Central memory CD4-positive, alpha-beta T cell (primary cell): ENCODE measurements around the gene MGAT1.
"Not testable (repeated sequence)": the region's sequence is repeated elsewhere in the genome, so short reads cannot be mapped to it uniquely, and the experiment has no call there.

Source experiments
- DNase-seq: peaks from one replicate; pipeline ENCODE4 v3.0.0; 2022
- total RNA-seq, 3 experiments: gene quantifications; one replicate each; lab custom pipeline; 2026; lab: John Stamatoyannopoulos, UW

MGAT1 gene
- total RNA-seq, result 97.7 to 153 (median 104) reads per million in 3 experiments

- peak; percentile 64 for DNase-seq
Observed at GRCh38 chr5:180802325-180803180, at the start of gene MGAT1. MGAT1 (minus strand) TSS chr5:180802806; CDS start chr5:180792971, 9,835 bp downstream.

DNA sequence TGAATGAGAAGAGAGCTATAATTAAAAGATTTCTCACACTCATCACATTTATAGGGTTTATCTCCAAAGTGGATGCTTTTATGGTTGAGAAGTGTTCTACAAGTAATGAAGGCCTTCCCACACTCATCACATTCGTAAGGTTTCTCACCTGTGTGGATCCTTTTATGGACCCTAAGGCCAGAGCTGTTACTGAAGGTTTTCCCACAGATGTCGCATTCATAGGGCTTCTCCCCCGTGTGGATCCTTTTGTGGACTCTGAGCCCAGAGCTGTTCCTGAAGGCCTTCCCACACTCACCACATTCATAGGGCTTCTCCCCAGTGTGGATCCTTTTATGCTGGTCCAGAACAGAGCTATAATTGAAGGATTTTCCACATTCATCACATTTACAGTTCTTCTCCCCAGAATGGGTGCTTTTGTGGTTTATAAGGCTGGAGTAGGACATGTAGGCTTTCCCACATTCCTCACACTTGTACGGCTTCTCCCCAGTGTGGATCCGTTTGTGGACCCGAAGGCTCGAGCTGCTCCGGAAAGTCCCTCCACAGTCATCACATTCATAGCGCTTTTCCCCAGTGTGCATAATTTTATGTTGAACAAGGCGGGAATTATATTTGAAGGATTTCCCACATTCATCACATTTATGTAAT, 48.0 kb upstream of the MGAT1 start:
- DNase-seq, result no peak

GRCh38 chr5:180849827-180850226, 47.2 kb upstream of the MGAT1 start:
- DNase-seq, result no peak

DNA sequence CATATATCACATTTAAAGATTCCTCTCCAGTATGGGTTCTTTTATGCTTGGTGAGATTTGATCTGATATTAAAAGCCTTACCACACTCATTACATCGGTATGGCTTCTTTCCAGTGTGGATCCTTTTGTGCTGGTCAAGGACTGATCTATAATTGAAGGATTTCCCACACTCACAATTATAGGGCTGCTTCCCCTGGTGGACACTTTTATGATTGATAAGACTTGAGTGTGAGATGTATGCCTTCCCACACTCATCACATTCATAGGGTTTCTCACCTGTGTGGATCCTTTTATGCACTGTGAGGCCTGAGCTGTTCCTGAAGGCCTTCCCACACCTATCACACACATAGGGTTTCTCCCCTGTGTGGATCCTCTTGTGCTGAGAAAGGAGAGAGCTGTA, 46.3 kb upstream of the MGAT1 start:
- DNase-seq, result no peak

DNA sequence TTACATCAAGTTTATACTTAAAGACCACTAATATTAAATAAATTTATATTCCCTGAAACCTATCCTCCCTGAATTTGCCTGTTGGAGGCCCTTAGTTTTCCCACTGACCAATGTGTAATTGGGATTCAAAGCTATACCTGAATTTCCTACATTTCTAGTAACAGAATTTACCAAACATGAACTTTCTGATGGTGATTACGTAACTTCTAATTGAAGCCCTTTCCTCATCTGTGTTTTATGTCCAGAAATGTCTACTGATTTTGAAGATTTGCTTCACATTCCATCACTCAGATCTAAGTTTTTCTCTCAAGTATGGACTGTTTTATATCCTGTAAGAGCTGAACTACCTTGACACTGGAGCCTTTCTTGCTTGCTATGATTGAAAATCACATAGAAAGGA, 45.7 kb upstream of the MGAT1 start:
- no peak for DNase-seq

GRCh38 chr5:180847026-180847425, 44.4 kb upstream of the MGAT1 start:
- no peak for DNase-seq

DNA sequence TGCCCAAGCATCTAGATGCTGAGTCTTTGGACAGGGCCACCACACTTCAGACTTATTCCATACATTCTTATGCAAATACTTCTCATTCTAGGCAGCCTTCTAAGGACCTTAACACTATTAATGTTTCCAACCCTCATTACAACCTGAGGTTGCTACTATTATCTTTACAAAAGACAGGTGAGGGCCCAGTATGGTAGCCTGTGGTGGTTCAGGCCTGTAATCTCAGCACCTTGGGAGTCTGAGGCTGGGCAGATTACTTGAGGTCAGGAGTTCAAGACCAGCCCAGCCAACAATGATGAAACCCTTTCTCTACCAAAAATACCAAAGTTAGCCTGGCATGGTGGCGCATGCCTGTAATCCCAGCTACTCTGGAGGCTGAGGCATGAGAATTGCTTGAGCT, 42.3 kb upstream of the MGAT1 start:
- no peak for DNase-seq

DNA sequence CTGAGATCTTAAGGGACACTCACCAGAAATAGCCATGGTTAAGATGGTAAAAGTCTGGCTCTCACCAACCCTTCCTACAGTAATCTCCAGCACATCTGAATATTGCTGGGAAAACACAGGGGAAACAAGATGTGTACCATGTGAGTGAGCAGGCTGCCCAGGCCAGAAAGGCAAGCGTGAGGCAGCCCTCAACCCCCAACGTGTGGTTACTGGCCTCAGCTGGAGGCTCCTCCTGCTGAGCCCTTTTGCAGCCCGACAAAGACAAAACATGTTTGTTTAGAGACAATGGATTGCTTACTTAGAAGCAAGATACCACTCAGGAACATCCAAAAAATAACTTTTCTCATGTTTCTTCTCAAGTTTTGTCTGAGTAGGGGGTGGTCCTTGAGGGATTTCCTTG, 41.8 kb upstream of the MGAT1 start:
- DNase-seq, result no peak

- no peak for DNase-seq
Observed at GRCh38 chr5:180839935-180840334, 37.3 kb upstream of the MGAT1 start.

- DNase-seq, result no peak
Observed at GRCh38 chr5:180839227-180839626, 36.6 kb upstream of the MGAT1 start.

DNA sequence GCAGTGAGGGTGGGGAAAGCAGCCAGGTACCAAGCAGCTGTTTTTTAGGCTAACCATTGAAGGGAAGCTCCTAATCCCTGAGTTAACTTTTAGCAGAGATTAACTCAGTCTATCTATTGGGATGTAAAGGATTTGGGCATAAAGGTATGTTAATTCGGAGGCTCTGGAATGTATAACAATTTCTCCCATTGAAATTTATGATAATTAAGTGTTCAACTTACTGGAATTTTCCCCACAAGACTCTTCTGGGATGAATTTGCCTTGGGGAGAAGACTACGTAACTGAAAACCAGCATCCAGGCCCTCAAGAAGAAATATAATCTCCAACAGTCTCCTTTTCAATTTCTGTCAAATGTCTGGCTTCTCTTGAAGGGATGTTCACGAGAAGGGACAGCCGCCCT, 34.9 kb upstream of the MGAT1 start:
- no peak for DNase-seq

GRCh38 chr5:180832638-180833068, 30.0 kb upstream of the MGAT1 start:
- peak; percentile 56 for DNase-seq

DNA sequence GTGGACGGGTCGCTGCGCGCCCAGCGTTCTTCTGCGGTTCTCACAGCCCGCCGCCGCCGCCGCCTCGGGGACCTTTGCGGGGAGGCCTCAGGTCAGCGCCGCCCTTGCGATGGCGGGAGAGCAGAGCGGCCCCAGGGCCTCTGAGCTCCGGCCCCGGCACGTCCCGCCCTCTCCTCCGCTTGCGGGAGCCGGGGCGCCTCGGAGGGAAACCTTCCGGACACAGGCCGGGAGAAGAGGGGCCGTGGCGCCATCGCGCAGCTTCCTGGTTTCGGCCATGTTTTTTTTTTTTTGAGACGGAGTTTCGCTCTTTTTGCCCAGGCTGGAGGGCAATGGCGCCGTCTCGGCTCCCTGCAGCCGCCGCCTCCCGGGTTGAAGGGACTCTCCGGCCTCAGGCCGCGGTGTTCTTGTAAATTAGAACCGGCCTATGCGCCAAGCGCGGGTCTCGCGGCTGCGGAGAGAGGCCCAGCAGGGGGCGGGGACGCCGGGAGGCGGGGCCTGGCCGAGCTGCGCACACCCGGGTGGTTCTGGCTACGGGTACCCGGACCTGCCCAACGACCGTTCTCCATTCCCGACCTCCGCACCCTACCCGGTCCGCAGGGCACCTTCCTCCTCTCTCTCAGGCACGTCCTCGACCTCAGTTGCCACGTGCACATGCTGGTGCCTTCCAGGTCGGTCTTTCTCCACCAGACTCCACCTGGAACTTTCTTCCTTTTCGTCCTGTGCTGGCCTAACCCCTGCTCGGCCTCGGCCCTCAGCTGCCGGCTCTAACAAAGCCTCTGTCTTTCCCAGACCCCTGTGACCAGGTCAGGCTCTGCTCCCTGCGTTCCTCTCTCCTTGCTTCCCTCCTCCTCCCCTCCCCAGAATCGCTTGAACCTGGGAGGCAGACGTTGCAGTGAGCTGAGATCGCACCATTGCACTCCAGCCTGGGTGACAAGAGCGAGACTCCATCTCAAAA, 28.8 kb upstream of the MGAT1 start:
- DNase-seq, result peak; percentile 72

- DNase-seq, result peak; percentile 76
Observed at GRCh38 chr5:180830253-180831138, 27.9 kb upstream of the MGAT1 start.

GRCh38 chr5:180829726-180830125, 27.1 kb upstream of the MGAT1 start:
- no peak for DNase-seq

- not testable (repeated sequence) for DNase-seq
Observed at GRCh38 chr5:180828756-180829531, 26.3 kb upstream of the MGAT1 start.

DNA sequence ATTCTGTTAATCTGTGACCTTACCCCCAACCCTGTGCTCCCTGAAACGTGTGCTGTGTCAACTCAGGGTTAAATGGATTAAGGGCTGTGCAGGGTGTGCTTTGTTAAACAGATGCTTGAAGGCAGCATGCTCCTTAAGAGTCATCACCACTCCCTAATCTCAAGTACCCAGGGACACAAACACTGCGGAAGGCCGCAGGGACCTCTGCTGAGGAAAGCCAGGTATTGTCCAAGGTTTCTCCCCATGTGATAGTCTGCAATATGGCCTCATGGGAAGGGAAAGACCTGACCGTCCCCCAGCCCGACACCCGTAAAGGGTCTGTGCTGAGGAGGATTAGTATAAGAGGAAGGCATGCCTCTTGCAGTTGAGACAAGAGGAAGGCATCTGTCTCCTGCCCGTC, 24.8 kb upstream of the MGAT1 start:
- DNase-seq, result not testable (repeated sequence)

DNA sequence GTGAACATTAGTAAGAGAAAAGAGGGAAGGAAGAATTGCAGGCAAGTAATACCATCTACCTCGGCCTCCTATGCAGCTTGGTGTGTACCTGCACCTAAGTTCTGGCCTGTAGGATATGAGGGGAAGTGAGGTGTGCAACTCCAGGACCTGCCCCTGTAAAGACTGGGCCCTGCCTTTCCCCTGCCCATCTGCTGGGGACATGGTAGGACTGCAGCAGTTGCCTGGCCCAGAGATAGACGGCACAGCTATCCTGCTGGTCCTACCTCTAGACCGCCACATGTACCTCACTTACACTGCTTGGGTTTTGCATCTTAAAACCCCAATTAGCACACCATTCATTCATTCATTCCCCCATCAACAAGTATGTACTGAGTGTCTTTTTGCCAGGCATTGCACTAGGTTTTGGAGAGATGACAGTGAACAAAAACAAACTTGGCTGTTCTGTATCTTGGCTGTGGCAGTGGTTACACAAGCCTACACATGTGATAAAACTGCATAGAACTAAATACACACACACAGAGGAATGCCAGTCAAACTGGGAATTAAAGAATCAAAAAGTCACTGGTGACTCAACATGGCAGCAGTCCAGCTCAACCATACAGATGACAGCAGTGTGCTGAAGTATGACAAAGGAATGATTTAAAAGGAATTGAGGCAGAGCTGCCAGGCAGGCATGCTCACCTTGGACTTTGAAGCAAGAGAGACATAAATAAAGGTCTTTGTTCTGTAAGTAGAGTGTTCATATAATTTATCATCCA, 23.3 kb upstream of the MGAT1 start:
- DNase-seq, result no peak

DNA sequence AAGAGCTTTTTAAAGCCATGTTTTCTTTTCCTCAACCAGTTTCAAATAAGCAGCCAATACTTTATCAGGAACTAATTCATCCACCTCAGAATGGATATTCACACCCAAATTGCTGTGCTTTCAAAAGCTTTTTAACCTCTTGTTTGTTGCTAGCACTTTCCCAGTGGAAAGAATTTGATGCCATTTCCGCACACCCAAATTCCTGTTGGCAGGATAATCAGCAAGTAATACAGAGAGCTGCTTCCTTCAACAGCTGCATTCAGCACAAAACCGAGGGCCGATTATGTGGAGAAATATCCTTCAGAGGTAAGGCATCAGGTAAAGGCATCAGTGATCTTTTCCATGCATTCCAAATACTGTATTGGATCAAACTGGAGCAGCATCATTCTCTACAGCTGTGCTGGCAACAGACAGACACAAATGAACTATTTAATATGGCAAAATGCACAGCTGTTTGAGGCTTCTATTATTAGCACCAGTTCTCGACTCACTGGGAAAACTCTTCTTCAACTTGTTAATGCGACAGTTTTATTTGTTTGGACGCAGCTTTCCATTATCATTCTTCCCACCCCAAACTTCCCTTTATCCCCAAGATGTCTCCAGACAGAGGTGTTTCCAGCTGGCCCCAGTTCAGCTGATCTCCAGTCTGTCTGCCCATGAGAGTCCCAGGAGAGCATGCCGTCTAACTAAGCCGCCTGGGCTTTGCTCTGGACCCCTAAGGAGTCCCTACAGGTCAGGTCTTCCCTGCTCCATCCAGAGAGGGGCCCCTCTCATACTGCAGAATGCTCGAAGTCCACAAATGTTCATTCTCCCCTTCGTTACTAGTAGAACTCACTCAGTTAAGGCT, 22.2 kb upstream of the MGAT1 start:
- no peak for DNase-seq
